ENCODE measurements around the gene DNAJB4.

DNA sequence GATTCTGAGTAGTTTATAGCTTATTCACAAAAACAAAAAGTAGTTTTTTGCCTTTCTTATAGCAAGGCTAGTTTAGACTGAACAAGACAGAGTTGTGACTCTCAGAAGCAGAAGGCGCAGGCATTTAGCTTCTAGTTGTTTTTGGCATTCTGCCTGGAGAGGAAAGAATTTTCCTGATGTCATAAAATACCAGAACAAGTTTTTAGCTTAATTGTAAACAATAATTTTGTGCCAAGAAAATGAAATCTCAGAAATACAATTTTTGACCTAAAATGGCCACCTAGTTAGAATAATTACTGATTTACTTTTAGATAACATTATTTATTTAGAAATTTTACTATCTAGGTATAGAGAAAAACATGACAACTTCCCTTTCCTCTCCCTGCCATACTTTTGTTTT lies 1.0 kb downstream of the DNAJB4 start:
- peak; percentile 32 to 67 for TF ChIP-seq POLR2A (IDR thresholded peaks at IDR 0.05)
- TF ChIP-seq, protein P1, sequence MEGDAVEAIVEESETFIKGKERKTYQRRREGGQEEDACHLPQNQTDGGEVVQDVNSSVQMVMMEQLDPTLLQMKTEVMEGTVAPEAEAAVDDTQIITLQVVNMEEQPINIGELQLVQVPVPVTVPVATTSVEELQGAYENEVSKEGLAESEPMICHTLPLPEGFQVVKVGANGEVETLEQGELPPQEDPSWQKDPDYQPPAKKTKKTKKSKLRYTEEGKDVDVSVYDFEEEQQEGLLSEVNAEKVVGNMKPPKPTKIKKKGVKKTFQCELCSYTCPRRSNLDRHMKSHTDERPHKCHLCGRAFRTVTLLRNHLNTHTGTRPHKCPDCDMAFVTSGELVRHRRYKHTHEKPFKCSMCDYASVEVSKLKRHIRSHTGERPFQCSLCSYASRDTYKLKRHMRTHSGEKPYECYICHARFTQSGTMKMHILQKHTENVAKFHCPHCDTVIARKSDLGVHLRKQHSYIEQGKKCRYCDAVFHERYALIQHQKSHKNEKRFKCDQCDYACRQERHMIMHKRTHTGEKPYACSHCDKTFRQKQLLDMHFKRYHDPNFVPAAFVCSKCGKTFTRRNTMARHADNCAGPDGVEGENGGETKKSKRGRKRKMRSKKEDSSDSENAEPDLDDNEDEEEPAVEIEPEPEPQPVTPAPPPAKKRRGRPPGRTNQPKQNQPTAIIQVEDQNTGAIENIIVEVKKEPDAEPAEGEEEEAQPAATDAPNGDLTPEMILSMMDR (IDR thresholded peaks at IDR 0.05) = no peak
